ENCODE measurements around the gene AMMECR1L. TPM values are rescaled to one million over a fixed set of nuclear protein-coding genes. Genes with fewer than 3 reads are reported as not detected.

The AMMECR1L gene
- total and polyA plus RNA-seq, 2 of the 4 experiments (the other 2 are of a cell fraction): 13.4 to 14.0 TPM

DNA sequence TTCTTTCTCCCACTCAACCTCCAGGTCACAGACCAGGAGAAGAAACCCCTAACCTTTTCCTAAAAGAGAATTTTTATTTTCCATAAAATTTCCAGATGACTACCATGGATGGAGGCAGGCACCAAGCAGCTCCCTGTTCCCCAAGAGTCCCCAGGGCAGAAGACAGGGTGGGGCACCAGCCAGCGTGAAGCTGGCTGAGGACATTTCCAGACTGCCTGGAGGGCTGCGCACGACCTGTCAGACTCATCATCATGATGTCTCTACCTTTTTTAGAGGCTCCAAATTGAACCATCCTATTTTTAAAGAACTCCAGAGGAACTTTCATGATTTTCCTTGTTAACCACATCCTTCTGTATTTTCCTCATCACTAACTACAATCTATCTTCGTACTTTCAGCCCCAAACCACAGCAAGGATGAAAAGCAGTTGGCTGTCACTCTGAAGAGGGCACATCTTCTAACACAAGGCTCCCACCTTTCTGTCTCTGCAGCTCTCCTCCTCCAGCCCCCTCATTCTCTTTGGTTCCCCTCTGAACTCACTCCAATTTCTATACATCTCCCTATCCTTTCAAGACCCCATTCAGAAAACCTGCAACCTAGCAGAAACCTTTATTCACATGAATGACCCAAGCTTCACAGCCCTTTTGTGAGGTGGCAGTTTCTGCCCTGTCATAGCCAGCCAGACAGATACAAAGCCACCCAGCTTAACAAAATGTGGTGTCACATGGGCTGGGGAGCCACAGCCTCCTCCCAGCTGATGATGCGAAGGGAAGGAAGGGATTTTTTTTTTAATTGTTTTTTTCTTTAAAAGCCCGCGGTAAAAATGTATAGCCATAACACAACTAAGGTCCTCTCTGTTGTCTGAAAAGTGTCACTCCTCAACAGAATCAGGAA, 11.1 kb downstream of the AMMECR1L start:
- BruUV-seq (replicated peaks): no TSS peak
- no peak for ATAC-seq (ENCODE audit: low read depth)

More for the DNA sequence above, 11.1 kb downstream of the AMMECR1L start:
- Histone ChIP-seq H4K8ac (ENCODE audit: low read depth in 2 of 2, low read length in 2 of 2) (no peak overlapping the region), H3K4me2 (ENCODE audit: low read depth, low read length) (no peak overlapping the region), H3K36me3 (ENCODE audit: control insufficient read depth, insufficient read depth, low read length) (peaks cover 35% of the 10 kb centered on the region), H2BK15ac (ENCODE audit: low read depth, low read length) (no peak overlapping the region), H2BK5ac (ENCODE audit: low read depth, low read length, poor library complexity, severe bottlenecking) (no peak overlapping the region), H3K14ac (replicated peaks; ENCODE audit: low read depth, low read length) (no peak overlapping the region), H4K20me1 (ENCODE audit: insufficient read depth, low read length) (peaks cover 82% of the 10 kb centered on the region), H3K27ac (ENCODE audit: insufficient read depth, low read length) (no peak overlapping the region), H2AK5ac (ENCODE audit: low read depth, low read length) (no peak overlapping the region), H2BK120ac (ENCODE audit: low read depth, low read length) (no peak overlapping the region), H3K27me3 (ENCODE audit: control insufficient read depth, insufficient read depth, low read length) (no peaks in the 10 kb centered on the region), H2AK9ac (replicated peaks; ENCODE audit: low read depth, low read length, poor library complexity) (no peak overlapping the region), H2AFZ (replicated peaks; ENCODE audit: low read length, poor library complexity) (no peak overlapping the region), H4K91ac (ENCODE audit: insufficient read depth, low read depth, low read length) (no peak overlapping the region), H3K79me1 (ENCODE audit: low read depth in 1 of 2, low read length in 2 of 2) (peaks cover 31 to 86% of the 10 kb centered on the region in 2 experiments), H3K4me3 (ENCODE audit: insufficient read depth, low read depth, low read length) (no peak overlapping the region), H3K4me1 (ENCODE audit: control insufficient read depth, insufficient read depth, low read length) (peaks cover 8% of the 10 kb centered on the region), H4K5ac (ENCODE audit: low read depth, low read length) (no peak overlapping the region), H3K4ac (ENCODE audit: low read depth, low read length) (no peak overlapping the region), H3K23ac (ENCODE audit: low read depth, low read length) (no peak overlapping the region), H3K9me1 (ENCODE audit: insufficient read depth, low read length) (peaks cover 16% of the 10 kb centered on the region), H3K9me3 (ENCODE audit: control insufficient read depth, insufficient read depth, low read length) (no peaks in the 10 kb centered on the region), H3K56ac (ENCODE audit: extremely low read depth, insufficient read depth, low read length) (no peak overlapping the region), H3K18ac (ENCODE audit: low read depth, low read length) (no peak overlapping the region), H3K9ac (ENCODE audit: low read depth, low read length) (no peak overlapping the region), H2BK20ac (ENCODE audit: low read depth, low read length) (no peak overlapping the region)
- CTCF ChIA-PET: interaction anchor here (0.6 kb wide), 1 partner anchor 16 kb away, joined by 4 read pairs; no protein-coding TSS in a partner anchor
- in situ Hi-C loops (cut with MboI; ENCODE audit: low sequenced_read_pairs) (loop anchor here (25.0 kb wide), 1 partner anchor 438 kb away; the partner anchor contains the start of gene HS6ST1), intact Hi-C loops (cut with micrococcal nuclease) (no loop called here), dilution Hi-C loops (cut with HindIII; ENCODE audit: low sequenced_read_pairs, unreplicated experiment) (no loop called here)
- TF ChIP-seq MAZ (IDR thresholded peaks at IDR 0.05; ENCODE audit: borderline replicate concordance, low read depth, low read length) (no peak), RCOR1 (IDR thresholded peaks at IDR 0.05; ENCODE audit: insufficient replicate concordance, low read length) (no peak), ELK1 (IDR thresholded peaks at IDR 0.05; ENCODE audit: borderline replicate concordance, low read depth, low read length) (no peak)
- TF ChIP-seq, protein P1, sequence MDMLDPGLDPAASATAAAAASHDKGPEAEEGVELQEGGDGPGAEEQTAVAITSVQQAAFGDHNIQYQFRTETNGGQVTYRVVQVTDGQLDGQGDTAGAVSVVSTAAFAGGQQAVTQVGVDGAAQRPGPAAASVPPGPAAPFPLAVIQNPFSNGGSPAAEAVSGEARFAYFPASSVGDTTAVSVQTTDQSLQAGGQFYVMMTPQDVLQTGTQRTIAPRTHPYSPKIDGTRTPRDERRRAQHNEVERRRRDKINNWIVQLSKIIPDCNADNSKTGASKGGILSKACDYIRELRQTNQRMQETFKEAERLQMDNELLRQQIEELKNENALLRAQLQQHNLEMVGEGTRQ (IDR thresholded peaks at IDR 0.05; ENCODE audit: low read depth, low read length): peak; percentile 28; the same call in 1 of the 2 replicates
- 93% methylated on average over 3 of the region's 7 CpGs; no CpG with 5 or more reads in 1 of the 2 experiments for WGBS, 2 experiments (ENCODE audit: extremely low coverage in 2 of 2, insufficient read length in 1 of 2)
- POLR2A ChIA-PET (ENCODE audit: unreplicated experiment): no interaction called here
- no peak for DNase-seq

Measured in IMR-90 (cell line).